HG03280 (cell line): ENCODE results near the gene LRRC57.

Experiments
- ATAC-seq: cut with Tn5 transposase; IDR thresholded peaks from one replicate; pipeline ENCODE4 v1.9.1; 2021; ENCODE audit warnings: mild to moderate bottlenecking, moderate library complexity; ENCODE audit not compliant: unreplicated experiment

Gene LRRC57

GRCh38 chr15:42493679-42494078, 54.9 kb downstream of the LRRC57 start:
- ATAC-seq = no peak

GRCh38 chr15:42491539-42492225, 56.9 kb downstream of the LRRC57 start:
- ATAC-seq = no peak

GRCh38 chr15:42490671-42491538, 57.7 kb downstream of the LRRC57 start, which contains the start of gene ZNF106:
TSS of gene ZNF106 (minus strand) at chr15:42491141. CDS start at chr15:42472289, 18,852 bp downstream.
- ATAC-seq = peak; percentile 58

- no peak for ATAC-seq
Measured at GRCh38 chr15:42490291-42490670, 58.3 kb downstream of the LRRC57 start.
